GM23338 (cell line): ENCODE measurements around the gene SPAG16. TPM values are rescaled to one million over a fixed set of nuclear protein-coding genes. Genes with fewer than 3 reads are reported as not detected.

Experiments used
- ATAC-seq: fragments of 200-7000 bp; cut with Tn5 transposase; 3 replicates; pipeline ENCODE4 v1.9.1; 2020
- DNase-seq: peaks from one replicate; pipeline ENCODE4 v3.0.0-alpha.2; 2015; ENCODE audit warnings: low spot score
- H2AFZ ChIP-seq: fragments of 200-600 bp; sonication (generic); 2 replicates; pipeline ENCODE4 v1.8.0; 2016; ENCODE audit warnings: antibody characterized with exemption, mild to moderate bottlenecking, moderate library complexity
- H3F3A ChIP-seq: fragments of 200-600 bp; sonication (generic); replicated peaks from 2 replicates; pipeline ENCODE4 v1.8.0; 2017; ENCODE audit warnings: antibody characterized with exemption, mixed run types, low read depth
- H3K27ac ChIP-seq: fragments of 200-600 bp; sonication (generic); 2 replicates; pipeline ENCODE4 v1.6.1; 2016; ENCODE audit warnings: low read depth
- H3K27me3 ChIP-seq: fragments of 200-600 bp; sonication (generic); 2 replicates; pipeline ENCODE4 v1.8.0; 2016; ENCODE audit warnings: mild to moderate bottlenecking, mixed run types, moderate library complexity; ENCODE audit not compliant: insufficient read depth
- H3K36me3 ChIP-seq: fragments of 200-600 bp; sonication (generic); 2 replicates; pipeline ENCODE4 v1.8.0; 2016; ENCODE audit warnings: mild to moderate bottlenecking; ENCODE audit not compliant: insufficient read depth
- H3K4me1 ChIP-seq: fragments of 200-600 bp; sonication (generic); 2 replicates; pipeline ENCODE4 v1.8.0; 2016; ENCODE audit warnings: mild to moderate bottlenecking, moderate library complexity; ENCODE audit not compliant: insufficient read depth
- H3K4me2 ChIP-seq: fragments of 200-600 bp; sonication (generic); 2 replicates; pipeline ENCODE4 v1.7.1; 2017; ENCODE audit warnings: mixed run types
- H3K4me3 ChIP-seq: fragments of 200-600 bp; sonication (generic); 2 replicates; pipeline ENCODE4 v1.6.1; 2016; ENCODE audit warnings: mixed run types
- H3K79me2 ChIP-seq: fragments of 200-600 bp; sonication (generic); replicated peaks from 2 replicates; pipeline ENCODE4 v1.8.0; 2017; ENCODE audit warnings: mild to moderate bottlenecking; ENCODE audit not compliant: insufficient read depth
- H3K9me2 ChIP-seq: fragments of 200-600 bp; sonication (generic); 2 replicates; pipeline ENCODE4 v1.8.0; 2017; ENCODE audit not compliant: insufficient read depth
- H4K20me1 ChIP-seq: fragments of 200-600 bp; sonication (generic); replicated peaks from 2 replicates; pipeline ENCODE4 v1.8.0; 2017; ENCODE audit warnings: mild to moderate bottlenecking; ENCODE audit not compliant: insufficient read depth
- H3K27ac Mint-ChIP-seq: 2 replicates; pipeline ENCODE4 v1.8.0; 2020; ENCODE audit warnings: inconsistent platforms, mild to moderate bottlenecking, moderate library complexity, mixed read lengths
- H3K27me3 Mint-ChIP-seq: 3 replicates; pipeline ENCODE4 v1.8.0; 2022; ENCODE audit warnings: low read depth, mild to moderate bottlenecking, moderate library complexity, mixed read lengths, inconsistent platforms; ENCODE audit not compliant: insufficient read depth, poor library complexity
- H3K36me3 Mint-ChIP-seq: 3 replicates; pipeline ENCODE4 v1.8.0; 2021; ENCODE audit warnings: low read depth, mild to moderate bottlenecking, inconsistent platforms, moderate library complexity, mixed read lengths
- H3K4me1 Mint-ChIP-seq: 3 replicates; pipeline ENCODE4 v1.8.0; 2020; ENCODE audit warnings: mild to moderate bottlenecking, inconsistent platforms, mixed read lengths
- H3K4me3 Mint-ChIP-seq: 3 replicates; pipeline ENCODE4 v1.8.0; 2021; ENCODE audit warnings: moderate library complexity, mild to moderate bottlenecking, inconsistent platforms, mixed read lengths
- H3K9me3 Mint-ChIP-seq: 3 replicates; pipeline ENCODE4 v1.8.0; 2020; ENCODE audit warnings: moderate library complexity, mild to moderate bottlenecking, inconsistent platforms, mixed read lengths
- CREB1 ChIP-seq: fragments of 250-450 bp; sonication (Bioruptor Pico); IDR thresholded peaks from 2 replicates; pipeline ENCODE4 v1.5.0; 2020; ENCODE audit warnings: low read depth, mild to moderate bottlenecking, moderate library complexity
- CTCF ChIP-seq, 2 experiments: fragments of 200-600 bp in 1 of 2; sonication (generic) in 1 of 2; conservative IDR thresholded peaks; 2 replicates each; pipeline versions ENCODE4 v1.5.1 to v1.6.1; 2016 to 2017; ENCODE audit warnings: antibody characterized with exemption in 2 of 2, low read depth in 2 of 2, mild to moderate bottlenecking in 2 of 2, moderate library complexity in 1 of 2
- ETS1 ChIP-seq: IDR thresholded peaks from 2 replicates; pipeline ENCODE4 v1.6.1; 2016; ENCODE audit warnings: antibody characterized with exemption
- EZH2 ChIP-seq: fragments of 200-600 bp; sonication (generic); IDR thresholded peaks from one replicate; pipeline ENCODE4 v1.8.0; 2017; ENCODE audit warnings: antibody characterized with exemption, mild to moderate bottlenecking, low read depth; ENCODE audit not compliant: unreplicated experiment
- EZH2phosphoT487 ChIP-seq: fragments of 200-600 bp; sonication (generic); IDR thresholded peaks from one replicate; pipeline ENCODE4 v1.8.1; 2018; ENCODE audit warnings: antibody characterized with exemption; ENCODE audit not compliant: unreplicated experiment
- JUNB ChIP-seq: IDR thresholded peaks from one replicate; pipeline ENCODE4 v1.6.1; 2016; ENCODE audit warnings: antibody characterized with exemption; ENCODE audit not compliant: unreplicated experiment
- POLR2AphosphoS5 ChIP-seq: IDR thresholded peaks from 2 replicates; pipeline ENCODE4 v1.6.1; 2016; ENCODE audit warnings: antibody characterized with exemption, low read depth
- REST ChIP-seq: IDR thresholded peaks from one replicate; pipeline ENCODE4 v1.6.1; 2018; ENCODE audit warnings: antibody characterized with exemption; ENCODE audit not compliant: unreplicated experiment
- STAT1 ChIP-seq: IDR thresholded peaks from one replicate; pipeline ENCODE4 v1.6.1; 2016; ENCODE audit warnings: antibody characterized with exemption; ENCODE audit not compliant: unreplicated experiment
- ZNF114 ChIP-seq: fragments of 250-450 bp; sonication (Bioruptor Pico); IDR thresholded peaks from 2 replicates; pipeline ENCODE4 v1.5.0; 2020; ENCODE audit warnings: mild to moderate bottlenecking, moderate library complexity
- ZNF331 ChIP-seq: fragments of 250-450 bp; sonication (Bioruptor Pico); IDR thresholded peaks from 2 replicates; pipeline ENCODE4 v1.5.0; 2020; ENCODE audit warnings: low read depth, mild to moderate bottlenecking, moderate library complexity
- polyA plus RNA-seq: library from polyadenylated mRNA; unstranded; fragments of >200 nt; fragmentation: Nextera tagmentation; extraction: Ambion mirVana; gene quantifications from 2 replicates; pipeline ENCODE4 v1.2.1, GENCODE V29; 2016
- total RNA-seq: library from RNA; depleted of rRNA; stranded (reverse); fragments of >200 nt; shearing (Covaris generic); gene quantifications from 2 replicates; pipeline ENCODE4 v1.2.3, GENCODE V29; 2014

SPAG16 gene
- total and polyA plus RNA-seq, 2 experiments from 2014 or later: 19.7 to 47.8 TPM

- TF ChIP-seq CTCF (conservative IDR thresholded peaks at IDR 0.05; ENCODE audit: low read depth in 2 of 2) (no peak), POLR2AphosphoS5 (no peak), ZNF331 (CRISPR knock-in tag) (no peak), ETS1 (no peak), CREB1 (CRISPR knock-in tag) (no peak), ZNF114 (CRISPR knock-in tag) (no peak), EZH2 (no peak), EZH2phosphoT487 (no peak)
These were observed 1082.9 kb downstream of the SPAG16 start (continued) for GRCh38 chr2:214367171-214367570.

GRCh38 chr2:214376618-214377285, 1092.5 kb downstream of the SPAG16 start:
- H3K27me3 ChIP-seq: no peaks in the 10 kb centered on the region
- no peak for DNase-seq
- no peaks in the 10 kb centered on the region for H3K27me3 Mint-ChIP-seq
- no peaks in the 10 kb centered on the region for H3K9me3 Mint-ChIP-seq
- H3K4me3 ChIP-seq: no peak overlapping the region
- H3K9me2 ChIP-seq: no peaks in the 10 kb centered on the region; the same call in 1 of the 2 replicates
- H3K36me3 ChIP-seq: no peaks in the 10 kb centered on the region
- H3K4me3 Mint-ChIP-seq: no peak overlapping the region
- H3K79me2 ChIP-seq: no peaks in the 10 kb centered on the region
- H4K20me1 ChIP-seq: no peaks in the 10 kb centered on the region
- H3F3A ChIP-seq: no peaks in the 10 kb centered on the region
- H2AFZ ChIP-seq: no peak overlapping the region
- H3K4me1 ChIP-seq: 0 out of 2 replicates have a peak, but pooled peaks cover 5% of the 10 kb centered on the region
- TF ChIP-seq ZNF114 (CRISPR knock-in tag) (no peak), ETS1 (no peak), STAT1 (no peak), REST (no peak), EZH2 (no peak), JUNB (no peak), POLR2AphosphoS5 (no peak), ZNF331 (CRISPR knock-in tag) (no peak), EZH2phosphoT487 (no peak), CTCF (conservative IDR thresholded peaks at IDR 0.05; ENCODE audit: low read depth in 2 of 2) (no peak)
- no peak overlapping the region for H3K4me2 ChIP-seq
- H3K27ac ChIP-seq: no peak overlapping the region
- H3K4me1 Mint-ChIP-seq: peaks cover 8% of the 10 kb centered on the region; the same call in 2 of the 3 replicates
- no peak for ATAC-seq
- H3K27ac Mint-ChIP-seq: no peak overlapping the region
- no peaks in the 10 kb centered on the region for H3K36me3 Mint-ChIP-seq
